A549 treated with DMSO at 1 μM for 4 hours (cell line): ENCODE results near the gene COG5. TPM values are rescaled to one million over a fixed set of nuclear protein-coding genes. Genes with fewer than 3 reads are reported as not detected.

Source experiments
- total RNA-seq: library from RNA; stranded (reverse); fragments of 200-300 nt; extraction: Qiagen RNA extraction; gene quantifications from 5 replicates; pipeline ENCODE4 v1.2.3, GENCODE V29; 2022; ENCODE audit warnings: low read depth

COG5 gene
- 8.5 to 12.9 TPM (median 11.7 TPM) in 5 replicates for total RNA-seq

GRCh38 chr7:107563775-107564552, at the start of gene COG5, which contains the start of gene DUS4L:
Gene COG5 (minus strand): TSS chr7:107563920. CDS start chr7:107563896, 24 bp downstream.
Gene DUS4L (plus strand): TSS chr7:107563971. CDS start chr7:107567071, 3,100 bp downstream.

GRCh38 chr7:107579885-107580715, 16.4 kb upstream of the COG5 start, which contains the start of gene BCAP29:
Gene BCAP29 (plus strand): TSS chr7:107580246. CDS start chr7:107580773, 527 bp downstream.

GRCh38 chr7:107469929-107470328, 93.8 kb downstream of the COG5 start, which contains the start of gene GPR22:
Gene GPR22 (plus strand): TSS chr7:107470057. CDS start chr7:107474061, 4,004 bp downstream.

GRCh38 chr7:107168233-107169119, 395.2 kb downstream of the COG5 start, which contains the start of gene HBP1:
Gene HBP1 (plus strand): TSS chr7:107169003. CDS start chr7:107179894, 10,891 bp downstream.

Other genes with a start within 250 kb of the COG5 start
- gene GPR22, start 93.9 kb downstream of the COG5 start, total RNA-seq, result not detected in 5 replicates
- 9.6 to 12.6 TPM (median 11.2 TPM) in 5 replicates for gene DUS4L, start 51 bp upstream of the COG5 start, total RNA-seq
- 36.2 to 43.8 TPM (median 40.1 TPM) in 5 replicates for gene BCAP29, start 16.3 kb upstream of the COG5 start, total RNA-seq
- 0.05 to 0.12 TPM (median 0.06 TPM) in 5 replicates for gene SLC26A4, start 96.9 kb upstream of the COG5 start, total RNA-seq
- 28.5 to 51.1 TPM (median 33.6 TPM) in 5 replicates for gene CBLL1, start 180.2 kb upstream of the COG5 start, total RNA-seq
- gene SLC26A3, start 239.3 kb upstream of the COG5 start, total RNA-seq, result not detected in 5 replicates